Astrocyte of the cerebellum (primary cell): ENCODE measurements around the gene KIAA1671.

ENCODE experiments used
- DNase-seq: peaks from one replicate; pipeline ENCODE4 v3.0.0-alpha.2; 2011; ENCODE audit warnings: low read depth
- H3K4me3 ChIP-seq: 2 replicates; pipeline ENCODE4 v1.5.1; 2011; ENCODE audit warnings: mild to moderate bottlenecking, low read depth, low read length, moderate library complexity
- in situ Hi-C: cut with HindIII; loops from 2 replicates; pipeline ENCODE4 v1.10.0; 2017; ENCODE audit warnings: low sequenced_read_pairs
- TF ChIP-seq, protein P1 (sequence below): IDR thresholded peaks from 2 replicates; pipeline ENCODE4 v1.5.1; 2012; ENCODE audit warnings: low read length, low read depth, moderate library complexity, mild to moderate bottlenecking; ENCODE audit errors: missing control alignments

KIAA1671 gene

GRCh38 chr22:25096638-25097405, 144.3 kb downstream of the KIAA1671 start:
- in situ Hi-C loops: no loop called here
- TF ChIP-seq, protein P1, sequence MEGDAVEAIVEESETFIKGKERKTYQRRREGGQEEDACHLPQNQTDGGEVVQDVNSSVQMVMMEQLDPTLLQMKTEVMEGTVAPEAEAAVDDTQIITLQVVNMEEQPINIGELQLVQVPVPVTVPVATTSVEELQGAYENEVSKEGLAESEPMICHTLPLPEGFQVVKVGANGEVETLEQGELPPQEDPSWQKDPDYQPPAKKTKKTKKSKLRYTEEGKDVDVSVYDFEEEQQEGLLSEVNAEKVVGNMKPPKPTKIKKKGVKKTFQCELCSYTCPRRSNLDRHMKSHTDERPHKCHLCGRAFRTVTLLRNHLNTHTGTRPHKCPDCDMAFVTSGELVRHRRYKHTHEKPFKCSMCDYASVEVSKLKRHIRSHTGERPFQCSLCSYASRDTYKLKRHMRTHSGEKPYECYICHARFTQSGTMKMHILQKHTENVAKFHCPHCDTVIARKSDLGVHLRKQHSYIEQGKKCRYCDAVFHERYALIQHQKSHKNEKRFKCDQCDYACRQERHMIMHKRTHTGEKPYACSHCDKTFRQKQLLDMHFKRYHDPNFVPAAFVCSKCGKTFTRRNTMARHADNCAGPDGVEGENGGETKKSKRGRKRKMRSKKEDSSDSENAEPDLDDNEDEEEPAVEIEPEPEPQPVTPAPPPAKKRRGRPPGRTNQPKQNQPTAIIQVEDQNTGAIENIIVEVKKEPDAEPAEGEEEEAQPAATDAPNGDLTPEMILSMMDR: no peak
- DNase-seq: no peak
- H3K4me3 ChIP-seq: no peak overlapping the region

- in situ Hi-C loops: no loop called here
- DNase-seq: no peak
- TF ChIP-seq, protein P1: no peak
- H3K4me3 ChIP-seq: no peak overlapping the region
These were observed 146.0 kb downstream of the KIAA1671 start for GRCh38 chr22:25098445-25099081.

- no peak for DNase-seq
- no peak overlapping the region for H3K4me3 ChIP-seq
- in situ Hi-C loops: no loop called here
- TF ChIP-seq, protein P1: no peak
These were observed 146.7 kb downstream of the KIAA1671 start for GRCh38 chr22:25099202-25099601.

- no peak for DNase-seq
- H3K4me3 ChIP-seq: no peak overlapping the region
- in situ Hi-C loops: no loop called here
- TF ChIP-seq, protein P1: no peak
These were observed 147.9 kb downstream of the KIAA1671 start for GRCh38 chr22:25100402-25100801.

- no peak for DNase-seq
- no peak overlapping the region for H3K4me3 ChIP-seq
- TF ChIP-seq, protein P1: no peak
- in situ Hi-C loops: no loop called here
These were observed 148.4 kb downstream of the KIAA1671 start for GRCh38 chr22:25100948-25101347.

- no peak overlapping the region for H3K4me3 ChIP-seq
- in situ Hi-C loops: no loop called here
- TF ChIP-seq, protein P1: no peak
- DNase-seq: no peak
These were observed 149.0 kb downstream of the KIAA1671 start for GRCh38 chr22:25101501-25101900.
